CD8-positive, alpha-beta memory T cell (primary cell): ENCODE data around the gene OSBPL9. TPM values are rescaled to one million over a fixed set of nuclear protein-coding genes. Genes with fewer than 3 reads are reported as not detected.
A peak's percentile ranks its signal among the peaks of the same experiment; 100 is the strongest.

Source experiments
- CTCF ChIA-PET: fragments of 350-600 bp; sonication (Branson Sonifier 250); formaldehyde crosslinking; loops from one replicate; lab custom pipeline; 2021; ENCODE audit warnings: antibody characterized with exemption; lab: Charles Lee
- POLR2A ChIA-PET: fragments of 350-600 bp; sonication (Branson Sonifier 250); formaldehyde crosslinking; loops from one replicate; lab custom pipeline; 2021; ENCODE audit warnings: antibody characterized with exemption; lab: Charles Lee
- DNase-seq, 5 donors: peaks; one replicate each; pipeline versions ENCODE4 v3.0.0 to v3.0.0-alpha.2; 2020 to 2022; ENCODE audit warnings: mixed read lengths in 1 of 5
- H3K27ac ChIP-seq: one replicate; pipeline ENCODE4 v1.7.0; 2013; ENCODE audit warnings: low read depth, mild to moderate bottlenecking, low read length, moderate library complexity
- H3K27me3 ChIP-seq: 2 replicates; pipeline ENCODE4 v1.7.0; 2013; ENCODE audit warnings: low read length, mild to moderate bottlenecking; ENCODE audit not compliant: insufficient read depth, poor library complexity, severe bottlenecking
- H3K36me3 ChIP-seq: 2 replicates; pipeline ENCODE4 v1.7.0; 2013; ENCODE audit warnings: mild to moderate bottlenecking, low read length, moderate library complexity; ENCODE audit not compliant: insufficient read depth
- H3K4me1 ChIP-seq: 2 replicates; pipeline ENCODE4 v1.7.0; 2013; ENCODE audit warnings: mild to moderate bottlenecking, low read length, moderate library complexity; ENCODE audit not compliant: insufficient read depth
- H3K4me3 ChIP-seq: 2 replicates; pipeline ENCODE4 v1.7.0; 2013; ENCODE audit warnings: mild to moderate bottlenecking, low read length
- H3K9me3 ChIP-seq: 2 replicates; pipeline ENCODE4 v1.7.0; 2013; ENCODE audit warnings: mild to moderate bottlenecking, low read length
- H3K27ac Mint-ChIP-seq, 8 donors: one replicate each; pipeline ENCODE4 v1.8.0; 2020 to 2021; ENCODE audit warnings: mixed read lengths in 8 of 8, mild to moderate bottlenecking in 6 of 8, inconsistent platforms in 3 of 8, moderate library complexity in 3 of 8
- H3K27me3 Mint-ChIP-seq, 2 donors: one replicate each; pipeline ENCODE4 v1.8.0; 2020 to 2021; ENCODE audit warnings: mixed read lengths in 2 of 2, mild to moderate bottlenecking in 1 of 2, moderate library complexity in 1 of 2
- H3K36me3 Mint-ChIP-seq, 3 donors: one replicate each; pipeline ENCODE4 v1.8.0; 2020 to 2021; ENCODE audit warnings: mixed read lengths in 3 of 3, inconsistent platforms in 1 of 3, mild to moderate bottlenecking in 1 of 3
- H3K4me1 Mint-ChIP-seq, 3 donors: one replicate each; pipeline ENCODE4 v1.8.0; 2020 to 2021; ENCODE audit warnings: mixed read lengths in 3 of 3, inconsistent platforms in 1 of 3, mild to moderate bottlenecking in 1 of 3
- H3K4me3 Mint-ChIP-seq, 7 donors: one replicate each; pipeline ENCODE4 v1.8.0; 2020 to 2021; ENCODE audit warnings: mixed read lengths in 7 of 7, mild to moderate bottlenecking in 6 of 7, moderate library complexity in 4 of 7, inconsistent platforms in 2 of 7
- H3K9me3 Mint-ChIP-seq, 5 donors: one replicate each; pipeline ENCODE4 v1.8.0; 2020 to 2022; ENCODE audit warnings: mixed read lengths in 5 of 5, mild to moderate bottlenecking in 3 of 5, moderate library complexity in 2 of 5, inconsistent platforms in 1 of 5
- polyA plus RNA-seq: library from polyadenylated mRNA; unstranded; fragments of 300-500 nt; fragmentation: Illumina TruSeq; gene quantifications from one replicate; pipeline ENCODE4 v1.2.3, GENCODE V29; 2021
- total RNA-seq, 2 experiments: library from RNA; stranded (reverse); gene quantifications; one replicate each; pipeline ENCODE4 v1.2.3, GENCODE V29; 2021

OSBPL9 gene
- total and polyA plus RNA-seq, 3 experiments from 2014 or later = 43.4 to 48.0 (median 47.6) TPM

GRCh38 chr1:51663721-51664120 lies 46.8 kb downstream of the OSBPL9 start:
- Histone ChIP-seq H3K4me3 (no peak overlapping the region), H3K9me3 (no peaks in the 10 kb centered on the region), H3K27me3 (no peaks in the 10 kb centered on the region), H3K4me1 (no peaks in the 10 kb centered on the region), H3K36me3 (no peaks in the 10 kb centered on the region), H3K27ac (no peak overlapping the region)
- H3K36me3 Mint-ChIP-seq = peaks cover 4 to 9% (median 6%) of the 10 kb centered on the region in 3 donors
- no peak overlapping the region for H3K27ac Mint-ChIP-seq
- ChIA-PET POLR2A (no interaction called here), CTCF (no interaction called here)
- no peak overlapping the region for H3K4me3 Mint-ChIP-seq
- peaks cover 2 to 9% (median 7%) of the 10 kb centered on the region in 3 donors for H3K4me1 Mint-ChIP-seq
- H3K9me3 Mint-ChIP-seq = no peaks in the 10 kb centered on the region
- no peaks in the 10 kb centered on the region for H3K27me3 Mint-ChIP-seq
- DNase-seq = no peak

- Mint-ChIP-seq H3K27me3 (no peaks in the 10 kb centered on the region), H3K36me3 (peaks cover 4 to 11% (median 9%) of the 10 kb centered on the region in 3 donors), H3K9me3 (no peaks in the 10 kb centered on the region), H3K4me3 (no peak overlapping the region), H3K4me1 (peaks cover 5 to 9% (median 7%) of the 10 kb centered on the region in 3 donors), H3K27ac (no peak overlapping the region)
- DNase-seq = no peak
- ChIA-PET POLR2A (no interaction called here), CTCF (no interaction called here)
- Histone ChIP-seq H3K4me3 (no peak overlapping the region), H3K9me3 (no peaks in the 10 kb centered on the region), H3K27ac (no peak overlapping the region), H3K4me1 (no peaks in the 10 kb centered on the region), H3K27me3 (no peaks in the 10 kb centered on the region), H3K36me3 (no peaks in the 10 kb centered on the region)
Observed at GRCh38 chr1:51664421-51665240, 47.7 kb downstream of the OSBPL9 start.

- H3K4me1 Mint-ChIP-seq = peaks cover 5 to 9% (median 7%) of the 10 kb centered on the region in 3 donors
- Histone ChIP-seq H3K36me3 (no peaks in the 10 kb centered on the region), H3K27ac (no peak overlapping the region), H3K9me3 (no peaks in the 10 kb centered on the region), H3K27me3 (no peaks in the 10 kb centered on the region), H3K4me3 (no peak overlapping the region), H3K4me1 (no peaks in the 10 kb centered on the region)
- peak overlapping the region in 1 of 8 donors; percentile 35 for H3K27ac Mint-ChIP-seq
- H3K27me3 Mint-ChIP-seq = no peaks in the 10 kb centered on the region
- no peaks in the 10 kb centered on the region for H3K9me3 Mint-ChIP-seq
- ChIA-PET CTCF (no interaction called here), POLR2A (no interaction called here)
- H3K4me3 Mint-ChIP-seq = no peak overlapping the region
- H3K36me3 Mint-ChIP-seq = peaks cover 4 to 9% (median 8%) of the 10 kb centered on the region in 3 donors
- DNase-seq = no peak
Observed at GRCh38 chr1:51666478-51666877, 49.6 kb downstream of the OSBPL9 start.

- H3K27me3 Mint-ChIP-seq = no peaks in the 10 kb centered on the region
- no peak for DNase-seq
- H3K4me1 Mint-ChIP-seq = peaks cover 5 to 9% (median 7%) of the 10 kb centered on the region in 3 donors
- CTCF ChIA-PET = no interaction called here
- POLR2A ChIA-PET = no interaction called here
- no peaks in the 10 kb centered on the region for H3K4me1 ChIP-seq
- H3K9me3 ChIP-seq = no peaks in the 10 kb centered on the region
- H3K4me3 Mint-ChIP-seq = no peak overlapping the region
- H3K36me3 ChIP-seq = no peaks in the 10 kb centered on the region
- no peak overlapping the region for H3K4me3 ChIP-seq
- no peak overlapping the region for H3K27ac Mint-ChIP-seq
- peaks cover 0 to 9% (median 8%) of the 10 kb centered on the region in 3 donors for H3K36me3 Mint-ChIP-seq
- H3K9me3 Mint-ChIP-seq = no peaks in the 10 kb centered on the region
- H3K27me3 ChIP-seq = no peaks in the 10 kb centered on the region
- H3K27ac ChIP-seq = no peak overlapping the region
Observed at GRCh38 chr1:51667561-51667960, 50.7 kb downstream of the OSBPL9 start.

GRCh38 chr1:51669272-51669671 lies 52.4 kb downstream of the OSBPL9 start:
- POLR2A ChIA-PET = no interaction called here
- DNase-seq = no peak
- Mint-ChIP-seq H3K4me3 (no peak overlapping the region), H3K27me3 (no peaks in the 10 kb centered on the region), H3K27ac (peak overlapping the region in 1 of 8 donors; percentile 34), H3K36me3 (peaks cover 0 to 10% (median 8%) of the 10 kb centered on the region in 3 donors), H3K4me1 (peaks cover 5 to 9% (median 7%) of the 10 kb centered on the region in 3 donors), H3K9me3 (no peaks in the 10 kb centered on the region)
- CTCF ChIA-PET = no interaction called here
- no peaks in the 10 kb centered on the region for H3K36me3 ChIP-seq
- H3K4me3 ChIP-seq = no peak overlapping the region
- no peak overlapping the region for H3K27ac ChIP-seq
- no peaks in the 10 kb centered on the region for H3K4me1 ChIP-seq
- H3K27me3 ChIP-seq = no peaks in the 10 kb centered on the region
- no peaks in the 10 kb centered on the region for H3K9me3 ChIP-seq

GRCh38 chr1:51669816-51670215 lies 52.9 kb downstream of the OSBPL9 start:
- ChIA-PET POLR2A (interaction anchor here (0.6 kb wide), 1 partner anchor 154 kb away, joined by 3 read pairs; no protein-coding TSS in a partner anchor), CTCF (no interaction called here)

GRCh38 chr1:51671527-51672325 lies 54.8 kb downstream of the OSBPL9 start:
- peaks cover 0 to 7% (median 7%) of the 10 kb centered on the region in 3 donors for H3K36me3 Mint-ChIP-seq
- H3K4me1 ChIP-seq = no peaks in the 10 kb centered on the region
- H3K27me3 ChIP-seq = no peaks in the 10 kb centered on the region
- peaks cover 3 to 5% (median 4%) of the 10 kb centered on the region in 3 donors for H3K4me1 Mint-ChIP-seq
- no peak overlapping the region for H3K27ac ChIP-seq
- H3K36me3 ChIP-seq = no peaks in the 10 kb centered on the region
- no peak overlapping the region for H3K4me3 ChIP-seq
- no peaks in the 10 kb centered on the region for H3K9me3 ChIP-seq
- no peak overlapping the region for H3K27ac Mint-ChIP-seq
- no peaks in the 10 kb centered on the region for H3K9me3 Mint-ChIP-seq
- no peaks in the 10 kb centered on the region for H3K27me3 Mint-ChIP-seq
- ChIA-PET CTCF (no interaction called here), POLR2A (no interaction called here)
- no peak overlapping the region for H3K4me3 Mint-ChIP-seq
- no peak for DNase-seq

More at GRCh38 chr1:51669816-51670215, 52.9 kb downstream of the OSBPL9 start:
- H3K4me3 ChIP-seq = no peak overlapping the region
- H3K4me1 ChIP-seq = no peaks in the 10 kb centered on the region
- no peak overlapping the region for H3K4me3 Mint-ChIP-seq
- no peak overlapping the region for H3K27ac ChIP-seq
- H3K36me3 Mint-ChIP-seq = peaks cover 0 to 12% (median 11%) of the 10 kb centered on the region in 3 donors
- H3K9me3 ChIP-seq = no peaks in the 10 kb centered on the region
- peaks cover 7 to 9% (median 7%) of the 10 kb centered on the region in 3 donors for H3K4me1 Mint-ChIP-seq
- H3K27ac Mint-ChIP-seq = no peak overlapping the region
- no peak for DNase-seq
- no peaks in the 10 kb centered on the region for H3K36me3 ChIP-seq
- no peaks in the 10 kb centered on the region for H3K27me3 Mint-ChIP-seq
- H3K27me3 ChIP-seq = no peaks in the 10 kb centered on the region
- no peaks in the 10 kb centered on the region for H3K9me3 Mint-ChIP-seq

- Mint-ChIP-seq H3K27me3 (no peaks in the 10 kb centered on the region), H3K27ac (no peak overlapping the region), H3K9me3 (no peaks in the 10 kb centered on the region), H3K4me3 (no peak overlapping the region), H3K4me1 (peaks cover 0 to 5% (median 5%) of the 10 kb centered on the region in 3 donors), H3K36me3 (peaks cover 0 to 7% (median 6%) of the 10 kb centered on the region in 3 donors)
- Histone ChIP-seq H3K4me3 (no peak overlapping the region), H3K9me3 (no peaks in the 10 kb centered on the region), H3K27me3 (no peaks in the 10 kb centered on the region), H3K36me3 (no peaks in the 10 kb centered on the region), H3K4me1 (no peaks in the 10 kb centered on the region), H3K27ac (no peak overlapping the region)
- CTCF ChIA-PET = no interaction called here
- no peak for DNase-seq
- POLR2A ChIA-PET = no interaction called here
Observed at GRCh38 chr1:51673279-51673678, 56.4 kb downstream of the OSBPL9 start.
